B cell (primary cell): ENCODE results near the gene DGCR6L.
"Not testable (repeated sequence)": the region's sequence is repeated elsewhere in the genome, so short reads cannot be mapped to it uniquely, and the experiment has no call there.

Experiments used
- EZH2 ChIP-seq: IDR thresholded peaks from 2 replicates; pipeline ENCODE4 v1.6.1; 2012; ENCODE audit warnings: borderline replicate concordance, low read depth, mild to moderate bottlenecking, moderate library complexity, low read length; ENCODE audit not compliant: insufficient read depth, poor library complexity, severe bottlenecking
- TF ChIP-seq, protein P1 (sequence below): fragments of 200-600 bp; IDR thresholded peaks from one replicate; pipeline ENCODE4 v1.8.0; 2022; ENCODE audit warnings: antibody characterized with exemption, mild to moderate bottlenecking

DNA sequence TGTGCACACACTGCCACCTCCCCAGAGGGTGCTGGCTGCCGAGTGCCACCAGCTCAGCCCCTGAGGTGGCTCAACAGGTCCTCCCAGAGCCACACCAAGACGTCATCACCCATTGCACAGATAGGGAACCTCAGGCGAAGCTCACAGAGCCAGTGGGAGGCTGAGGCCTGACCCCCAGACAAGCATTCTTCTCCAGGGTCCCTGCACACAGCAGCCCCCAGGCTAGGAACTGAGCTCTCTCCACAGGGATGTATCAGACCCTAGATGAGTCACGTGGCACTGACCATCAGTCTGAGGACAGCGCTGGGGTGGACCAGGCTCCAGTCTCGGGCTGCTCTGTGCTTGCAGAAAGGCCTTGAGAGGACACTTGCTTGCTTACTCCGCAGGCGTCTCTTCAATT lies 50.2 kb downstream of the DGCR6L start:
- TF ChIP-seq, protein P1, sequence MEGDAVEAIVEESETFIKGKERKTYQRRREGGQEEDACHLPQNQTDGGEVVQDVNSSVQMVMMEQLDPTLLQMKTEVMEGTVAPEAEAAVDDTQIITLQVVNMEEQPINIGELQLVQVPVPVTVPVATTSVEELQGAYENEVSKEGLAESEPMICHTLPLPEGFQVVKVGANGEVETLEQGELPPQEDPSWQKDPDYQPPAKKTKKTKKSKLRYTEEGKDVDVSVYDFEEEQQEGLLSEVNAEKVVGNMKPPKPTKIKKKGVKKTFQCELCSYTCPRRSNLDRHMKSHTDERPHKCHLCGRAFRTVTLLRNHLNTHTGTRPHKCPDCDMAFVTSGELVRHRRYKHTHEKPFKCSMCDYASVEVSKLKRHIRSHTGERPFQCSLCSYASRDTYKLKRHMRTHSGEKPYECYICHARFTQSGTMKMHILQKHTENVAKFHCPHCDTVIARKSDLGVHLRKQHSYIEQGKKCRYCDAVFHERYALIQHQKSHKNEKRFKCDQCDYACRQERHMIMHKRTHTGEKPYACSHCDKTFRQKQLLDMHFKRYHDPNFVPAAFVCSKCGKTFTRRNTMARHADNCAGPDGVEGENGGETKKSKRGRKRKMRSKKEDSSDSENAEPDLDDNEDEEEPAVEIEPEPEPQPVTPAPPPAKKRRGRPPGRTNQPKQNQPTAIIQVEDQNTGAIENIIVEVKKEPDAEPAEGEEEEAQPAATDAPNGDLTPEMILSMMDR: not testable (repeated sequence)
- TF ChIP-seq EZH2: not testable (repeated sequence)
